SK-N-SH (cell line): ENCODE data around the gene MRNIP. TPM values are rescaled to one million over a fixed set of nuclear protein-coding genes. Genes with fewer than 3 reads are reported as not detected.

Experiments
- CTCF ChIA-PET: fragments of 300-600, 350-600 bp; formaldehyde crosslinking; extraction: SDS; loops from one replicate; lab custom pipeline; 2021; lab: Yijun Ruan, JAX
- POLR2A ChIA-PET: fragments of 350-600 bp; sonication (Branson Sonifier 250); formaldehyde crosslinking; extraction: SDS; loops from one replicate; lab custom pipeline; 2020; ENCODE audit warnings: antibody characterized with exemption, inconsistent platforms; lab: Yijun Ruan, JAX
- DNase-seq: peaks from one replicate; pipeline ENCODE4 v3.0.0; 2012
- H2AFZ ChIP-seq: fragments of 200-600 bp; sonication (generic); 2 replicates; pipeline ENCODE4 v1.8.1; 2016; ENCODE audit warnings: antibody characterized with exemption, mild to moderate bottlenecking, low read depth
- H3F3A ChIP-seq: fragments of 200-600 bp; sonication (generic); replicated peaks from 2 replicates; pipeline ENCODE3; 2016; ENCODE audit warnings: antibody characterized with exemption, mild to moderate bottlenecking; ENCODE audit not compliant: insufficient read depth
- H3K27ac ChIP-seq, 2 experiments: fragments of 200-500 bp in 1 of 2; fragments of 200-600 bp in 1 of 2; sonication (Bioruptor generic) in 1 of 2; sonication (generic), shearing (Covaris generic) in 1 of 2; 2 replicates each; pipeline versions ENCODE4 v1.5.1 to v1.6.1; 2014 to 2016; ENCODE audit warnings: low read depth in 2 of 2, inconsistent platforms in 1 of 2, low read length in 1 of 2, mild to moderate bottlenecking in 1 of 2, mixed read lengths in 1 of 2
- H3K27me3 ChIP-seq: fragments of 200-600 bp; sonication (generic), shearing (Covaris generic); 2 replicates; pipeline ENCODE4 v1.6.1; 2016; ENCODE audit warnings: mixed run types; ENCODE audit not compliant: insufficient read depth
- H3K36me3 ChIP-seq, 2 experiments: fragments of 200-500 bp in 1 of 2; fragments of 200-600 bp in 1 of 2; sonication (Bioruptor generic) in 1 of 2; sonication (generic) in 1 of 2; replicated peaks in 1 of 2; 2 replicates each; pipeline versions ENCODE3 to v1.5.1; 2014 to 2016; ENCODE audit warnings: low read length in 1 of 2, mild to moderate bottlenecking in 1 of 2; ENCODE audit not compliant: insufficient read depth in 2 of 2, control insufficient read depth in 1 of 2
- H3K4me1 ChIP-seq, 2 experiments: fragments of 200-500 bp in 1 of 2; fragments of 200-600 bp in 1 of 2; sonication (Bioruptor generic) in 1 of 2; sonication (generic), shearing (Covaris generic) in 1 of 2; 2 replicates each; pipeline versions ENCODE4 v1.5.1 to v1.6.1; 2014 to 2016; ENCODE audit warnings: low read depth in 1 of 2, low read length in 1 of 2, mixed run types in 1 of 2; ENCODE audit not compliant: insufficient read depth in 2 of 2, control insufficient read depth in 1 of 2
- H3K4me2 ChIP-seq: fragments of 200-600 bp; sonication (generic), shearing (Covaris generic); 2 replicates; pipeline ENCODE4 v1.6.1; 2017; ENCODE audit warnings: mixed run types
- H3K4me3 ChIP-seq, 2 experiments: fragments of 200-500 bp in 1 of 2; fragments of 200-600 bp in 1 of 2; sonication (Bioruptor generic) in 1 of 2; sonication (generic), shearing (Covaris generic) in 1 of 2; 2 replicates each; pipeline versions ENCODE4 v1.5.1 to v1.8.1; 2014 to 2016; ENCODE audit warnings: low read depth in 2 of 2, inconsistent platforms in 1 of 2, low read length in 1 of 2, mild to moderate bottlenecking in 1 of 2, mixed read lengths in 1 of 2, moderate library complexity in 1 of 2
- H3K79me2 ChIP-seq: fragments of 200-600 bp; sonication (generic); 2 replicates; pipeline ENCODE4 v1.8.1; 2017; ENCODE audit warnings: mild to moderate bottlenecking; ENCODE audit not compliant: insufficient read depth
- H3K9ac ChIP-seq: fragments of 200-600 bp; sonication (generic); 2 replicates; pipeline ENCODE4 v1.6.1; 2017; ENCODE audit warnings: mixed run types
- H3K9me2 ChIP-seq: fragments of 200-600 bp; sonication (generic); 2 replicates; pipeline ENCODE4 v1.6.1; 2017; ENCODE audit warnings: mixed run types
- H3K9me3 ChIP-seq: fragments of 200-600 bp; sonication (generic); 2 replicates; pipeline ENCODE4 v1.6.1; 2017; ENCODE audit warnings: mixed run types, mild to moderate bottlenecking, moderate library complexity
- H4K20me1 ChIP-seq: fragments of 200-600 bp; sonication (generic); 2 replicates; pipeline ENCODE4 v1.6.1; 2017; ENCODE audit warnings: mild to moderate bottlenecking, mixed run types; ENCODE audit not compliant: insufficient read depth
- ELF1 ChIP-seq: IDR thresholded peaks from 2 replicates; pipeline ENCODE4 v1.4.0; 2012
- EZH2phosphoT487 ChIP-seq: fragments of 200-600 bp; sonication (generic); IDR thresholded peaks from 2 replicates; pipeline ENCODE4 v1.6.1; 2017; ENCODE audit warnings: low read depth, mixed run types, mild to moderate bottlenecking, antibody characterized with exemption, moderate library complexity, borderline replicate concordance
- FOSL2 ChIP-seq: IDR thresholded peaks from 2 replicates; pipeline ENCODE4 v1.4.0; 2012; ENCODE audit warnings: low read depth, mild to moderate bottlenecking, moderate library complexity, borderline replicate concordance
- FOXJ3 ChIP-seq: sonication (generic); formaldehyde crosslinking; IDR thresholded peaks from 2 replicates; pipeline ENCODE4 v1.5.1; 2020; ENCODE audit warnings: mild to moderate bottlenecking, missing genetic modification reagents
- FOXM1 ChIP-seq: IDR thresholded peaks from 2 replicates; pipeline ENCODE4 v1.4.0; 2012; ENCODE audit warnings: low read depth, mild to moderate bottlenecking
- GABPA ChIP-seq: IDR thresholded peaks from 2 replicates; pipeline ENCODE4 v1.4.0; 2012; ENCODE audit warnings: low read depth, mild to moderate bottlenecking
- JUND ChIP-seq: IDR thresholded peaks from 2 replicates; pipeline ENCODE4 v1.4.0; 2012
- MEF2A ChIP-seq: IDR thresholded peaks from 2 replicates; pipeline ENCODE4 v1.4.0; 2012; ENCODE audit warnings: low read depth, borderline replicate concordance
- MXI1 ChIP-seq: IDR thresholded peaks from 2 replicates; pipeline ENCODE4 v1.6.1; 2012; ENCODE audit warnings: mild to moderate bottlenecking, low read depth, low read length, improper control_type of control experiment
- NFIC ChIP-seq: IDR thresholded peaks from 2 replicates; pipeline ENCODE4 v1.4.0; 2012; ENCODE audit warnings: borderline replicate concordance
- RAD21 ChIP-seq: IDR thresholded peaks from 2 replicates; pipeline ENCODE4 v1.6.1; 2012; ENCODE audit warnings: mild to moderate bottlenecking, low read length
- RFX5 ChIP-seq: IDR thresholded peaks from 2 replicates; pipeline ENCODE4 v1.6.1; 2012; ENCODE audit warnings: mild to moderate bottlenecking, improper control_type of control experiment, low read length
- RXRA ChIP-seq: IDR thresholded peaks from 2 replicates; pipeline ENCODE4 v1.4.0; 2012; ENCODE audit warnings: low read depth, mild to moderate bottlenecking, borderline replicate concordance
- SMC3 ChIP-seq: IDR thresholded peaks from 2 replicates; pipeline ENCODE4 v1.6.1; 2012; ENCODE audit warnings: low read depth, low read length, improper control_type of control experiment
- TAF1 ChIP-seq: IDR thresholded peaks from 2 replicates; pipeline ENCODE4 v1.6.1; 2012; ENCODE audit warnings: low read depth, mild to moderate bottlenecking, low read length, moderate library complexity, borderline replicate concordance
- TCF12 ChIP-seq: IDR thresholded peaks from 2 replicates; pipeline ENCODE4 v1.4.0; 2012
- TEAD4 ChIP-seq: IDR thresholded peaks from 2 replicates; pipeline ENCODE4 v1.4.0; 2012; ENCODE audit warnings: mild to moderate bottlenecking, borderline replicate concordance; ENCODE audit not compliant: insufficient read depth
- YY1 ChIP-seq: IDR thresholded peaks from 2 replicates; pipeline ENCODE4 v1.4.0; 2012; ENCODE audit warnings: low read depth, mild to moderate bottlenecking
- WGBS: methylation state at CpG from one replicate; pipeline ENCODE4 v1.1.6; 2017; ENCODE audit warnings: low lambda C conversion rate; 5-methylcytosine and 5-hydroxymethylcytosine counted together
- polyA plus RNA-seq, 3 experiments: library from polyadenylated mRNA; depleted of rRNA; stranded (reverse); fragments of >200 nt; gene quantifications; 2 replicates each; pipeline ENCODE4 v1.2.3, GENCODE V29; 2012
- TF ChIP-seq, protein P1 (sequence below): fragments of 200-600 bp; sonication (generic); IDR thresholded peaks from 2 replicates; pipeline ENCODE4 v1.6.1; 2017; ENCODE audit warnings: antibody characterized with exemption, mild to moderate bottlenecking, moderate library complexity
- TF ChIP-seq, protein P2 (sequence below): fragments of 150-350 bp; IDR thresholded peaks from 2 replicates; pipeline ENCODE4 v1.6.1; 2017; ENCODE audit warnings: antibody characterized with exemption, low read length, low read depth, borderline replicate concordance
- TF ChIP-seq, protein P3 (sequence below): IDR thresholded peaks from 2 replicates; pipeline ENCODE4 v1.4.0; 2012; ENCODE audit warnings: low read depth, borderline replicate concordance
- TF ChIP-seq, protein P4 (sequence below): IDR thresholded peaks from 2 replicates; pipeline ENCODE4; 2012

Gene MRNIP
- polyA plus RNA-seq, 1 of the 3 experiments (the other 2 are of a cell fraction) = 32.8 TPM

DNA sequence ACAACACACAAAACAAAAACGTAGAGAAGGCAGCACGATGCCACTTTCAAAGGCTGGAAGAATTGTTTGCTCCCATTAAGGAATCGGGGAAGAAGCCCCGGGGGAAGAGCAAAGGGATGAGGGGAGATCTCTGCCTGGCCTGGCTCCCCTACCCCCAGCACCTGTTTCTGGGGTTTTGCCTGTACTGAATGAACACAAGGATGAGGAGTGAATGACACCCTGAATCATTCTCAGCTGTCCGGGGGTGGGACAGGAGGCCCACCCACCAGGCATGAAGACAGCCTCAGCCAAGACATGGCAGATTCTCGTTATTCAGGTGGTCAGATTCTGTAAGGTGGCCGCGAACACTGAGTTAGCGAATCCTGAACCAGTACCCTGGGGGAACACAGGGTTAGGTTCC is 41.6 kb upstream of the MRNIP start:
- no peak overlapping the region for H2AFZ ChIP-seq
- H3K9me2 ChIP-seq = no peaks in the 10 kb centered on the region
- WGBS = 82% methylated on average over 8 of the region's 9 CpGs
- no peaks in the 10 kb centered on the region for H3K27me3 ChIP-seq
- H4K20me1 ChIP-seq = peaks cover 5% of the 10 kb centered on the region; the same call in 1 of the 2 replicates
- ChIA-PET CTCF (no interaction called here), POLR2A (no interaction called here)
- no peak overlapping the region for H3K4me2 ChIP-seq
- H3K4me3 ChIP-seq = no peak overlapping the region
- TF ChIP-seq, protein P1, sequence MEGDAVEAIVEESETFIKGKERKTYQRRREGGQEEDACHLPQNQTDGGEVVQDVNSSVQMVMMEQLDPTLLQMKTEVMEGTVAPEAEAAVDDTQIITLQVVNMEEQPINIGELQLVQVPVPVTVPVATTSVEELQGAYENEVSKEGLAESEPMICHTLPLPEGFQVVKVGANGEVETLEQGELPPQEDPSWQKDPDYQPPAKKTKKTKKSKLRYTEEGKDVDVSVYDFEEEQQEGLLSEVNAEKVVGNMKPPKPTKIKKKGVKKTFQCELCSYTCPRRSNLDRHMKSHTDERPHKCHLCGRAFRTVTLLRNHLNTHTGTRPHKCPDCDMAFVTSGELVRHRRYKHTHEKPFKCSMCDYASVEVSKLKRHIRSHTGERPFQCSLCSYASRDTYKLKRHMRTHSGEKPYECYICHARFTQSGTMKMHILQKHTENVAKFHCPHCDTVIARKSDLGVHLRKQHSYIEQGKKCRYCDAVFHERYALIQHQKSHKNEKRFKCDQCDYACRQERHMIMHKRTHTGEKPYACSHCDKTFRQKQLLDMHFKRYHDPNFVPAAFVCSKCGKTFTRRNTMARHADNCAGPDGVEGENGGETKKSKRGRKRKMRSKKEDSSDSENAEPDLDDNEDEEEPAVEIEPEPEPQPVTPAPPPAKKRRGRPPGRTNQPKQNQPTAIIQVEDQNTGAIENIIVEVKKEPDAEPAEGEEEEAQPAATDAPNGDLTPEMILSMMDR = no peak
- no peak for TF ChIP-seq FOXJ3 (CRISPR knock-in tag)
- TF ChIP-seq JUND = no peak
- TF ChIP-seq FOXM1 = no peak
- TF ChIP-seq RXRA = no peak
- no peak for TF ChIP-seq TCF12
- TF ChIP-seq FOSL2 = no peak
- TF ChIP-seq TAF1 = no peak
- TF ChIP-seq GABPA = no peak
- TF ChIP-seq, protein P2, sequence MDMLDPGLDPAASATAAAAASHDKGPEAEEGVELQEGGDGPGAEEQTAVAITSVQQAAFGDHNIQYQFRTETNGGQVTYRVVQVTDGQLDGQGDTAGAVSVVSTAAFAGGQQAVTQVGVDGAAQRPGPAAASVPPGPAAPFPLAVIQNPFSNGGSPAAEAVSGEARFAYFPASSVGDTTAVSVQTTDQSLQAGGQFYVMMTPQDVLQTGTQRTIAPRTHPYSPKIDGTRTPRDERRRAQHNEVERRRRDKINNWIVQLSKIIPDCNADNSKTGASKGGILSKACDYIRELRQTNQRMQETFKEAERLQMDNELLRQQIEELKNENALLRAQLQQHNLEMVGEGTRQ = no peak
- no peak for TF ChIP-seq YY1
- TF ChIP-seq, protein P3, sequence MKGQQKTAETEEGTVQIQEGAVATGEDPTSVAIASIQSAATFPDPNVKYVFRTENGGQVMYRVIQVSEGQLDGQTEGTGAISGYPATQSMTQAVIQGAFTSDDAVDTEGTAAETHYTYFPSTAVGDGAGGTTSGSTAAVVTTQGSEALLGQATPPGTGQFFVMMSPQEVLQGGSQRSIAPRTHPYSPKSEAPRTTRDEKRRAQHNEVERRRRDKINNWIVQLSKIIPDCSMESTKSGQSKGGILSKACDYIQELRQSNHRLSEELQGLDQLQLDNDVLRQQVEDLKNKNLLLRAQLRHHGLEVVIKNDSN = no peak
- TF ChIP-seq MEF2A = no peak
- no peak for TF ChIP-seq RAD21
- TF ChIP-seq NFIC = no peak
- no peak for TF ChIP-seq SMC3
- no peak for TF ChIP-seq MXI1
- no peak for TF ChIP-seq ELF1
- TF ChIP-seq, all 33 proteins: peak for 0
- no peak for DNase-seq
- H3K79me2 ChIP-seq = peaks cover 33% of the 10 kb centered on the region
- no peaks in the 10 kb centered on the region for H3F3A ChIP-seq
- no peaks in the 10 kb centered on the region for H3K9me3 ChIP-seq
- no peaks in the 10 kb centered on the region; a peak in 1 of 4 replicates for H3K4me1 ChIP-seq
- no peak overlapping the region for H3K9ac ChIP-seq
- peaks cover 40 to 54% of the 10 kb centered on the region in 2 experiments for H3K36me3 ChIP-seq
- no peak overlapping the region for H3K27ac ChIP-seq

DNA sequence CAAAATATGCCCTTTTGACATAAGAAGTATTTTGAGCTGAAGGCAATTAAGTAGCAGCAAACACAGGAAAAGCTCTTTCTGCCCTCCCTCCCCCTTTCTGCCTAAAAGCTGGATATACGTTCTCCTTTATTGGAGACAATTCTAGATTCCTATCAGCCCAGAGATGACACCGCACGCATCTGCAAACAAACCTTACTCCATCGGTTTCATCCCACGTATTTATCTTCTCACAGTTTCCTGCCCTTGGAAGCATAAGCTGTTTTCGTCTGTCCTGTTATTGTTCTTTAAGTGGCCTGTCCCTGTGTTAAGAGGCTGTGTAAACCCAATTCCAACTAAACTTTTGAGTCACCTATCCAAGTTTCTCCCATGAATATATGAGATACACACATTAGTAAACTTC is 37.2 kb upstream of the MRNIP start:
- 88% methylated on average over 6 of the region's 6 CpGs for WGBS
- no peaks in the 10 kb centered on the region for H3K9me3 ChIP-seq
- H2AFZ ChIP-seq = no peak overlapping the region
- H4K20me1 ChIP-seq = no peaks in the 10 kb centered on the region; the same call in 1 of the 2 replicates
- no peaks in the 10 kb centered on the region for H3F3A ChIP-seq
- H3K36me3 ChIP-seq = peaks cover 27 to 63% of the 10 kb centered on the region in 2 experiments
- ChIA-PET POLR2A (no interaction called here), CTCF (interaction anchor here (1.2 to 2.8 kb wide), 2 partner anchors 10 to 11 kb away, joined by 3 to 6 read pairs; no protein-coding TSS in a partner anchor)
- DNase-seq = no peak
- no peaks in the 10 kb centered on the region for H3K9me2 ChIP-seq
- H3K4me1 ChIP-seq = no peaks in the 10 kb centered on the region; a peak in 1 of 4 replicates
- H3K4me3 ChIP-seq = no peak overlapping the region
- H3K4me2 ChIP-seq = no peak overlapping the region
- peaks cover 2% of the 10 kb centered on the region for H3K79me2 ChIP-seq
- no peak overlapping the region for H3K9ac ChIP-seq
- no peaks in the 10 kb centered on the region for H3K27me3 ChIP-seq
- no peak overlapping the region for H3K27ac ChIP-seq
- no peak for TF ChIP-seq EZH2phosphoT487
- no peak for TF ChIP-seq RXRA
- TF ChIP-seq, protein P3 = no peak
- TF ChIP-seq MXI1 = no peak
- no peak for TF ChIP-seq NFIC
- no peak for TF ChIP-seq TEAD4
- no peak for TF ChIP-seq FOXM1
- TF ChIP-seq, protein P4, sequence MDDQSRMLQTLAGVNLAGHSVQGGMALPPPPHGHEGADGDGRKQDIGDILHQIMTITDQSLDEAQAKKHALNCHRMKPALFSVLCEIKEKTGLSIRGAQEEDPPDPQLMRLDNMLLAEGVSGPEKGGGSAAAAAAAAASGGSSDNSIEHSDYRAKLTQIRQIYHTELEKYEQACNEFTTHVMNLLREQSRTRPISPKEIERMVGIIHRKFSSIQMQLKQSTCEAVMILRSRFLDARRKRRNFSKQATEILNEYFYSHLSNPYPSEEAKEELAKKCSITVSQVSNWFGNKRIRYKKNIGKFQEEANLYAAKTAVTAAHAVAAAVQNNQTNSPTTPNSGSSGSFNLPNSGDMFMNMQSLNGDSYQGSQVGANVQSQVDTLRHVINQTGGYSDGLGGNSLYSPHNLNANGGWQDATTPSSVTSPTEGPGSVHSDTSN = no peak
- TF ChIP-seq SMC3 = no peak
- TF ChIP-seq FOSL2 = no peak
- no peak for TF ChIP-seq RFX5
- no peak for TF ChIP-seq ELF1
- no peak for TF ChIP-seq TAF1
